HepG2 (cell line): ENCODE data around the gene SLC6A4. TPM values are rescaled to one million over a fixed set of nuclear protein-coding genes. Genes with fewer than 3 reads are reported as not detected.

ENCODE experiments used
- ATAC-seq: fragments of 200-7000 bp; cut with Tn5 transposase; 3 replicates; pipeline ENCODE4 v1.9.1; 2020; ENCODE audit warnings: mild to moderate bottlenecking, moderate library complexity
- BruUV-seq: library from RNA; stranded (reverse); fragments of 400-500 nt; replicated peaks from 2 replicates; lab custom pipeline; 2021; lab: Mats Ljungman, UMichigan
- CTCF ChIA-PET: fragments of 300-600 bp; formaldehyde crosslinking; extraction: SDS; loops from one replicate; lab custom pipeline; 2021; ENCODE audit warnings: low total read pairs, inconsistent platforms, low intra/inter-chr PET ratio; lab: Yijun Ruan, JAX
- POLR2A ChIA-PET: fragments of 350-600 bp; sonication (Branson Sonifier 250); formaldehyde crosslinking; loops from one replicate; lab custom pipeline; 2020; ENCODE audit warnings: antibody characterized with exemption, inconsistent platforms; lab: Yijun Ruan, JAX
- DNase-seq: peaks from one replicate; pipeline ENCODE4 v3.0.0-alpha.2; 2015; ENCODE audit warnings: low spot score
- FAIRE-seq: peaks from 3 replicates; lab custom pipeline; 2011; peaks lifted over from hg19 to GRCh38; lab: Jason Lieb, UNC
- H2AFZ ChIP-seq: one replicate; pipeline ENCODE4 v1.6.1; 2011; ENCODE audit warnings: low read length, inconsistent platforms
- H3K27ac ChIP-seq: fragments of 300-600 bp; 3 replicates; pipeline ENCODE4 v1.8.0; 2011; ENCODE audit warnings: mixed run types, mild to moderate bottlenecking, mixed read lengths, low read length, inconsistent platforms; ENCODE audit not compliant: insufficient read depth; ENCODE audit errors: extremely low read length
- H3K27me3 ChIP-seq, 2 experiments: fragments of 200-600 bp in 1 of 2; 2 replicates in 1 of 2; 3 replicates in 1 of 2; pipeline versions ENCODE4 v1.6.0 to v1.8.0; 2011; ENCODE audit warnings: low read length in 2 of 2, mild to moderate bottlenecking in 2 of 2, moderate library complexity in 2 of 2, inconsistent platforms in 1 of 2; ENCODE audit not compliant: insufficient read depth in 2 of 2, control insufficient read depth in 1 of 2
- H3K36me3 ChIP-seq, 2 experiments: fragments of 200-600 bp in 1 of 2; replicated peaks in 1 of 2; 2 replicates in 1 of 2; 3 replicates in 1 of 2; pipeline versions ENCODE4 v1.5.1 to v1.8.0; 2011; ENCODE audit warnings: low read length in 2 of 2, inconsistent platforms in 1 of 2; ENCODE audit not compliant: insufficient read depth in 2 of 2, control insufficient read depth in 1 of 2
- H3K4me1 ChIP-seq: 2 replicates; pipeline ENCODE4 v1.5.1; 2012; ENCODE audit warnings: low read length, inconsistent platforms; ENCODE audit not compliant: insufficient read depth
- H3K4me2 ChIP-seq: 2 replicates; pipeline ENCODE4 v1.6.0; 2011; ENCODE audit warnings: low read depth, low read length, inconsistent platforms
- H3K4me3 ChIP-seq, 3 experiments: fragments of 200-600 bp in 1 of 3; sonication (generic), shearing (Covaris generic) in 1 of 3; replicated peaks in 1 of 3; 2 replicates each; pipeline ENCODE4 v1.5.1; 2011 to 2016; ENCODE audit warnings: low read length in 3 of 3, inconsistent platforms in 2 of 3, low read depth in 2 of 3, mild to moderate bottlenecking in 2 of 3, control low read depth in 1 of 3, mixed read lengths in 1 of 3; ENCODE audit not compliant: insufficient read depth in 1 of 3
- H3K79me2 ChIP-seq: one replicate; pipeline ENCODE4 v1.6.1; 2011; ENCODE audit warnings: low read length, inconsistent platforms; ENCODE audit not compliant: insufficient read depth
- H3K9ac ChIP-seq: 2 replicates; pipeline ENCODE4 v1.6.0; 2011; ENCODE audit warnings: mild to moderate bottlenecking, low read depth, low read length, inconsistent platforms; ENCODE audit not compliant: insufficient read depth
- H3K9me3 ChIP-seq: 2 replicates; pipeline ENCODE4 v1.5.1; 2012; ENCODE audit warnings: mild to moderate bottlenecking, low read length
- H4K20me1 ChIP-seq: 2 replicates; pipeline ENCODE4 v1.6.0; 2011; ENCODE audit warnings: inconsistent platforms, mild to moderate bottlenecking, low read length, moderate library complexity; ENCODE audit not compliant: insufficient read depth
- FOXA1 ChIP-seq, 2 experiments: fragments of 450-650 bp in 1 of 2; sonication (generic) in 1 of 2; formaldehyde crosslinking in 1 of 2; IDR thresholded peaks; 2 replicates each; pipeline versions ENCODE4 v1.4.0 to v1.6.1; 2016 to 2020; ENCODE audit warnings: missing genetic modification reagents in 1 of 2
- FOXA3 ChIP-seq: IDR thresholded peaks from 2 replicates; pipeline ENCODE4 v1.6.1; 2016; ENCODE audit warnings: missing genetic modification reagents, missing compliant biosample characterization
- FOXO1 ChIP-seq: sonication (generic); formaldehyde crosslinking; IDR thresholded peaks from 2 replicates; pipeline ENCODE4 v1.4.0; 2020; ENCODE audit warnings: missing genetic modification reagents
- FOXP4 ChIP-seq: sonication (generic); formaldehyde crosslinking; IDR thresholded peaks from 2 replicates; pipeline ENCODE4 v1.4.0; 2020; ENCODE audit warnings: missing genetic modification reagents
- TBX2 ChIP-seq: sonication (generic); formaldehyde crosslinking; IDR thresholded peaks from 2 replicates; pipeline ENCODE4 v1.5.0; 2020; ENCODE audit warnings: missing genetic modification reagents, mild to moderate bottlenecking, borderline replicate concordance
- TGIF2 ChIP-seq: IDR thresholded peaks from 2 replicates; pipeline ENCODE4 v1.6.1; 2016; ENCODE audit warnings: control low read depth, missing compliant biosample characterization
- WGBS: methylation state at CpG from one replicate; pipeline ENCODE4 v1.1.6; 2017; ENCODE audit warnings: low lambda C conversion rate; 5-methylcytosine and 5-hydroxymethylcytosine counted together
- in situ Hi-C: cut with HindIII; loops from 2 replicates; pipeline ENCODE4 v1.10.0; 2017; ENCODE audit warnings: low pct_unique_long_range_greater_than_20kb; ENCODE audit not compliant: extremely low pct_ligation_motif_present
- intact Hi-C: fragments of 100-400 bp; cut with micrococcal nuclease; formaldehyde crosslinking; loops from one replicate; pipeline ENCODE4 v1.10.0; 2022; ENCODE audit not compliant: unreplicated experiment
- polyA plus RNA-seq, 8 experiments: library from polyadenylated mRNA; depleted of rRNA in 3 of 8; stranded (reverse) in 7 of 8; unstranded in 1 of 8; fragments of >200 nt; fragmentation: Illumina TruSeq in 4 of 8; extraction: Trizol in 4 of 8; gene quantifications; 2 replicates each; pipeline versions ENCODE4 v1.2.1 to v1.2.3, GENCODE V29; 2011 to 2016; ENCODE audit warnings: low read depth in 4 of 8, missing spikeins in 1 of 8, mixed read lengths in 1 of 8; ENCODE audit not compliant: insufficient read depth in 1 of 8
- total RNA-seq, 5 experiments: library from RNA; depleted of rRNA; stranded (reverse); fragments of >200 nt; fragmentation: Illumina TruSeq; extraction: Trizol; gene quantifications; 2 replicates each; pipeline ENCODE4 v1.2.3, GENCODE V29; 2016; ENCODE audit warnings: low read depth in 1 of 5

Gene SLC6A4
- total and polyA plus RNA-seq, 2 of the 13 experiments (the other 11 are each of a cell fraction or from before 2014, with no cell fraction given) = 7.6 to 20.3 TPM

DNA sequence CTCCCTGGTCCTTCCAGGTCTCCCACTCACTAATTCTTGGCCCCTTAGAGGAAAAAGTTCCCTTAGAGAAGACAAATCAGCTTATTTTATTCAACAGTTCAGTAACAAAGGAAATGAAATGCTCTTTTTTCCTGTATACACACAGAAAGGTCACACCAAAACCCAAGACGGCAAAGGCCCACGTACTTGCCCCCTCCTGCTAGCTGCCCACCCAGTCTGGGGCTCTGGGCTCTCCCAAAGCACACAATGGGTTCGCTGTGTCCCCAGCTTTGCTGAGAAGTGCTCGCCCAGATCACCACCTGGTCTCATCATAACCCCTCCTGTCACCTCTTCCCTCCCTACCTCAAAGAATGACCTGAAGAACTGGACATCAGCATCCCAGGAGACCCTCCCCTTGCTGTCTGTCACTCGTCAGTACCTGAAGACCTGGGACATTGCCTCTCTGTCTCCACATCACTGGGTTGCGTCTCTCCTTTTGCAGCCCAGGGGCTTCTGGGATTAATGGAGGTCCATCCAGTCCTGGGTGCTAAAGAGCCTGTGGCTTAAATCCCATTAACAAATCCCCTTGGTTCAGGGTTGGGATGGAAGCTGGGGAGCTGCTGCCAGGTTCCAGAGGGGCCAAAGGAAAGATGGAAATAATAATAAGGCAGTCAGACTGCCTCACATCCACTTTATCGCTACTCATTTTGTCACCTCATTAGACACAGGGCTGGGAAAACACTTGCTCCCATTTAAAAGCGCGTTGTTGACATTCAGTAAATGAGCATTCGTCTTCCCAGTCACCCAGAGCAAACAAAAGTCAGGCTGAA is 3.3 kb downstream of the SLC6A4 start:
- ChIA-PET CTCF (no interaction called here), POLR2A (interaction anchor here (1.4 kb wide), 1 partner anchor 10 kb away, joined by 6 read pairs; no protein-coding TSS in a partner anchor)
- FAIRE-seq (no peak), ATAC-seq (no peak), DNase-seq (no peak)
- Histone ChIP-seq H3K4me3 (peak overlapping the region in 1 of 3 experiments; percentile 36; a peak in 1 of 6 replicates), H3K9ac (no peak overlapping the region), H3K27me3 (no peaks in the 10 kb centered on the region), H3K36me3 (no peaks in the 10 kb centered on the region), H3K9me3 (no peaks in the 10 kb centered on the region), H3K27ac (no peak overlapping the region), H4K20me1 (no peaks in the 10 kb centered on the region), H3K4me2 (peak overlapping the region; percentile 55), H3K4me1 (peaks cover 65% of the 10 kb centered on the region), H3K79me2 (no peaks in the 10 kb centered on the region), H2AFZ (peak overlapping the region; percentile 32)
- in situ Hi-C loops (loop anchor here (10.0 kb wide), 1 partner anchor 107 kb away; no protein-coding TSS in a partner anchor), intact Hi-C loops (no loop called here)
- 45% methylated on average over 10 of the region's 10 CpGs for WGBS
- TF ChIP-seq TBX2 (peak; percentile 52; the same call in 1 of the 2 replicates), FOXO1 (CRISPR knock-in tag) (no peak), FOXP4 (CRISPR knock-in tag) (0 out of 2 replicates have a peak, but pooled peaks have one; percentile 13), FOXA3 (CRISPR knock-in tag) (0 out of 2 replicates have a peak, but pooled peaks have one; percentile 38), TGIF2 (CRISPR knock-in tag) (no peak), FOXA1 (IDR thresholded peaks at IDR 0.05) (no peak), FOXA1 (CRISPR knock-in tag; IDR thresholded peaks at IDR 0.05) (peak; percentile 37)
- BruUV-seq = no TSS peak
